A673 (cell line): Measurements from ENCODE around the gene LRRTM2. TPM values are rescaled to one million over a fixed set of nuclear protein-coding genes. Genes with fewer than 3 reads are reported as not detected.
A peak's percentile ranks its signal among the peaks of the same experiment; 100 is the strongest.

ENCODE experiments used
- BruUV-seq: library from RNA; stranded (reverse); fragments of 400-500 nt; replicated peaks from 2 replicates; lab custom pipeline; 2021; lab: Mats Ljungman, UMichigan
- CTCF ChIA-PET: fragments of 300-600 bp; sonication (Branson Sonifier 250); formaldehyde crosslinking; loops from one replicate; lab custom pipeline; 2022; ENCODE audit warnings: antibody characterized with exemption; lab: Charles Lee
- POLR2A ChIA-PET: fragments of 300-600 bp; sonication (Branson Sonifier 250); formaldehyde crosslinking; loops from one replicate; lab custom pipeline; 2022; ENCODE audit warnings: antibody characterized with exemption; ENCODE audit not compliant: low non-redundant PET; lab: Charles Lee
- DNase-seq: peaks from one replicate; pipeline ENCODE4 v3.0.0-alpha.2; 2015; ENCODE audit warnings: low spot score
- H3K27ac ChIP-seq: fragments of 200-600 bp; sonication (generic); 2 replicates; pipeline ENCODE4 v1.5.1; 2016; ENCODE audit warnings: mixed run types, low read depth, mild to moderate bottlenecking, mixed read lengths, antibody characterized with exemption, low read length; ENCODE audit not compliant: poor library complexity, severe bottlenecking
- H3K27me3 ChIP-seq: fragments of 200-600 bp; sonication (generic); replicated peaks from 2 replicates; pipeline ENCODE4 v1.6.1; 2017; ENCODE audit warnings: mixed run types, low read depth, mild to moderate bottlenecking, mixed read lengths, antibody characterized with exemption, low read length; ENCODE audit not compliant: insufficient read depth, poor library complexity
- H3K36me3 ChIP-seq: fragments of 200-600 bp; sonication (generic); 2 replicates; pipeline ENCODE4 v1.6.1; 2016; ENCODE audit warnings: mixed run types, mild to moderate bottlenecking, mixed read lengths, antibody characterized with exemption, low read length; ENCODE audit not compliant: insufficient read depth, poor library complexity, severe bottlenecking
- H3K4me1 ChIP-seq: fragments of 200-600 bp; sonication (generic); 2 replicates; pipeline ENCODE4 v1.6.1; 2017; ENCODE audit warnings: mixed run types, mild to moderate bottlenecking, mixed read lengths, antibody characterized with exemption, low read length; ENCODE audit not compliant: insufficient read depth, poor library complexity, severe bottlenecking
- H3K4me3 ChIP-seq: fragments of 200-600 bp; sonication (generic); 2 replicates; pipeline ENCODE4 v1.5.1; 2016; ENCODE audit warnings: low read depth, mixed run types, mild to moderate bottlenecking, mixed read lengths, low read length; ENCODE audit not compliant: poor library complexity, severe bottlenecking
- H3K9me3 ChIP-seq: fragments of 200-600 bp; sonication (generic); 2 replicates; pipeline ENCODE4 v1.6.1; 2016; ENCODE audit warnings: mixed run types, low read depth, mild to moderate bottlenecking, mixed read lengths, antibody characterized with exemption, low read length; ENCODE audit not compliant: poor library complexity, severe bottlenecking
- CTCF ChIP-seq: fragments of 300-800, 200-600 bp; sonication (generic); conservative IDR thresholded peaks from 2 replicates; pipeline ENCODE4 v1.5.1; 2017; ENCODE audit warnings: low read depth, mild to moderate bottlenecking, antibody characterized with exemption, low read length, moderate library complexity, mixed read lengths
- EZH2 ChIP-seq: fragments of 200-600 bp; sonication (generic); IDR thresholded peaks from 2 replicates; pipeline ENCODE4 v1.6.1; 2017; ENCODE audit warnings: borderline replicate concordance, low read depth, mild to moderate bottlenecking, mixed read lengths, antibody characterized with exemption, low read length; ENCODE audit not compliant: poor library complexity, severe bottlenecking
- intact Hi-C: fragments of 100-400 bp; cut with micrococcal nuclease; formaldehyde crosslinking; loops from one replicate; pipeline ENCODE4 v1.10.0; 2022; ENCODE audit not compliant: unreplicated experiment
- total RNA-seq: library from RNA; stranded (reverse); gene quantifications from 2 replicates; pipeline ENCODE4 v1.2.3, GENCODE V29; 2021

LRRTM2 gene
- total RNA-seq, 1 experiment from 2014 or later, result 0.67 TPM

- Histone ChIP-seq H3K4me1 (peaks cover 29% of the 10 kb centered on the region), H3K36me3 (no peaks in the 10 kb centered on the region), H3K9me3 (no peaks in the 10 kb centered on the region), H3K4me3 (no peak overlapping the region), H3K27me3 (no peaks in the 10 kb centered on the region), H3K27ac (peak overlapping the region; percentile 17)
- no peak for DNase-seq
- POLR2A ChIA-PET, result no interaction called here
- TF ChIP-seq EZH2 (no peak), CTCF (no peak)
- intact Hi-C loops, result no loop called here
- no TSS peak for BruUV-seq
- CTCF ChIA-PET, result no interaction called here
Measured at GRCh38 chr5:138844125-138844461, 31.0 kb downstream of the LRRTM2 start.

- no peaks in the 10 kb centered on the region for H3K27me3 ChIP-seq
- CTCF ChIA-PET, result no interaction called here
- no peaks in the 10 kb centered on the region for H3K9me3 ChIP-seq
- intact Hi-C loops, result no loop called here
- peak; percentile 50 for DNase-seq
- peaks cover 28% of the 10 kb centered on the region for H3K4me1 ChIP-seq
- H3K27ac ChIP-seq, result peak overlapping the region; percentile 62
- POLR2A ChIA-PET, result no interaction called here
- no TSS peak for BruUV-seq
- H3K36me3 ChIP-seq, result no peaks in the 10 kb centered on the region
- H3K4me3 ChIP-seq, result no peak overlapping the region
- TF ChIP-seq CTCF (no peak), EZH2 (no peak)
Measured at GRCh38 chr5:138843316-138844124, 31.6 kb downstream of the LRRTM2 start.

GRCh38 chr5:138841531-138841930 is 33.6 kb downstream of the LRRTM2 start:
- no peak for TF ChIP-seq CTCF
- TF ChIP-seq EZH2, result no peak
- Histone ChIP-seq H3K27ac (no peak overlapping the region), H3K27me3 (no peaks in the 10 kb centered on the region), H3K9me3 (no peaks in the 10 kb centered on the region), H3K36me3 (no peaks in the 10 kb centered on the region), H3K4me3 (no peak overlapping the region), H3K4me1 (peaks cover 28% of the 10 kb centered on the region)
- intact Hi-C loops, result no loop called here
- DNase-seq, result no peak
- ChIA-PET CTCF (no interaction called here), POLR2A (no interaction called here)
- no TSS peak for BruUV-seq
